ENCODE measurements around the gene VAC14. TPM values are rescaled to one million over a fixed set of nuclear protein-coding genes. Genes with fewer than 3 reads are reported as not detected.
A peak's percentile ranks its signal among the peaks of the same experiment; 100 is the strongest.

The VAC14 gene
- polyA plus RNA-seq, 1 experiment = 50.7 TPM

GRCh38 chr16:70681382-70682238 is 119.3 kb downstream of the VAC14 start:
- no peak for TF ChIP-seq CTCF (IDR thresholded peaks at IDR 0.05; ENCODE audit: insufficient read depth, low read depth, low read length)
- H3K27me3 ChIP-seq (ENCODE audit: control insufficient read depth, insufficient read depth, low read length) = no peaks in the 10 kb centered on the region
- ChIA-PET CTCF (interaction anchor here (1.2 to 11.1 kb wide), 7 partner anchors 53 to 97 kb away, joined by 3 to 117 read pairs (median 5); no protein-coding TSS in a partner anchor), POLR2A (interaction anchor here (0.7 kb wide), 1 partner anchor 88 kb away, joined by 11 read pairs; no protein-coding TSS in a partner anchor)
- H3K4me3 ChIP-seq (ENCODE audit: low read depth, low read length) = peak overlapping the region; percentile 92
- H3K36me3 ChIP-seq (ENCODE audit: control insufficient read depth, insufficient read depth, low read length) = peaks cover 51% of the 10 kb centered on the region
- DNase-seq (ENCODE audit: low read depth) = no peak

DNA sequence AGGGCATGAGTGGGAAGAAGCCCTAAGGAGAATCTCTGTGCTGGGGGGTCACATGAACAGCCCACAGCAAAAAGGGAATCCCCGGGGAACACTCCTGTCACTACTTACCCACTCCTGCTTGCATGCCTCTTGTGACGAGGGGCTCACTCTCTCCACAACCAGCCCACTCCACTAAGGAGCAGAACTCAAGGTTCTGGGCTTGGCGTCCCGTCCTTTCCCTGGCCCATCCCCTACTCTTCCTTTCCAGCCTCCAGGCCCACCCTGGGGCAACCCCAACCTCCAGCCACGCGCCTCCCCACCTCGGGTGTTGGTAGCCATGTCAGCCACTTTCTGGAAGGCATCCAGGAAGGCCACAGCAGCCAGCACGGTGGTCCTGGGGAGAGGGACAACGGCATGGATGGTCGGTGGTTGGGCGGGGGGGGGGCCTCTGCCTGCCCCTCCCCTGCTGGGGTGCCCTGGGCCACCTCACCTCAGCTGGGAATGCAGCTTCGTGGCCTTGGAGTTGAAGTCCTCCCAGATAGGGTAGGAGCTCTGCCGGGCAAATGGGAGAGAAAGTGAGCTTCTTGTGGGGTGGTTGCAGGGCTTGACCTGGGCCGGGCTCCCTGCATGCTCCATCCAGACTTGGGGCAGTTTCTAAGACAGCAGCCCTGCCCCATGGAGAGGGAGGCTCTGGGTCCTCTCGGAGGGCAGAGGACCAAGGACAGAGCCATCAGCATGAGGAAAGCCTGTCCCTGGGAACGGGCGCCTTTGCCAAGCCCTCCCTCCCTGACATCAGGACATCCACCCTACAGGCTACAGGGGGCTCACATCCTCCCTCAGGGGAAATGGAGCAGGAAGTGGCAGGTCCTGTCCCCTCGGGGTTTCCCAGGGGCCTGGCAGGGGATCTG is 120.2 kb downstream of the VAC14 start:
- ChIA-PET CTCF (interaction anchor here (0.8 to 11.1 kb wide), 9 partner anchors 20 to 98 kb away, joined by 3 to 117 read pairs (median 5); no protein-coding TSS in a partner anchor), POLR2A (interaction anchor here (0.7 kb wide), 1 partner anchor 89 kb away, joined by 11 read pairs; no protein-coding TSS in a partner anchor)
- H3K4me3 ChIP-seq (ENCODE audit: low read depth, low read length) = no peak overlapping the region
- no peaks in the 10 kb centered on the region for H3K27me3 ChIP-seq (ENCODE audit: control insufficient read depth, insufficient read depth, low read length)
- peaks cover 59% of the 10 kb centered on the region for H3K36me3 ChIP-seq (ENCODE audit: control insufficient read depth, insufficient read depth, low read length)
- DNase-seq (ENCODE audit: low read depth) = no peak
- TF ChIP-seq CTCF (IDR thresholded peaks at IDR 0.05; ENCODE audit: insufficient read depth, low read depth, low read length) = no peak

- Histone ChIP-seq H3K4me3 (ENCODE audit: low read depth, low read length) (no peak overlapping the region), H3K27me3 (ENCODE audit: control insufficient read depth, insufficient read depth, low read length) (no peaks in the 10 kb centered on the region), H3K36me3 (ENCODE audit: control insufficient read depth, insufficient read depth, low read length) (peaks cover 65% of the 10 kb centered on the region)
- POLR2A ChIA-PET = no interaction called here
- no peak for DNase-seq (ENCODE audit: low read depth)
- TF ChIP-seq CTCF (IDR thresholded peaks at IDR 0.05; ENCODE audit: insufficient read depth, low read depth, low read length) = 0 out of 2 replicates have a peak, but pooled peaks have one; percentile 18
- CTCF ChIA-PET = interaction anchor here (0.6 to 11.1 kb wide), 12 partner anchors 12 to 98 kb away, joined by 3 to 117 read pairs (median 4); no protein-coding TSS in a partner anchor
These were observed 121.1 kb downstream of the VAC14 start for GRCh38 chr16:70679671-70680494.

DNA sequence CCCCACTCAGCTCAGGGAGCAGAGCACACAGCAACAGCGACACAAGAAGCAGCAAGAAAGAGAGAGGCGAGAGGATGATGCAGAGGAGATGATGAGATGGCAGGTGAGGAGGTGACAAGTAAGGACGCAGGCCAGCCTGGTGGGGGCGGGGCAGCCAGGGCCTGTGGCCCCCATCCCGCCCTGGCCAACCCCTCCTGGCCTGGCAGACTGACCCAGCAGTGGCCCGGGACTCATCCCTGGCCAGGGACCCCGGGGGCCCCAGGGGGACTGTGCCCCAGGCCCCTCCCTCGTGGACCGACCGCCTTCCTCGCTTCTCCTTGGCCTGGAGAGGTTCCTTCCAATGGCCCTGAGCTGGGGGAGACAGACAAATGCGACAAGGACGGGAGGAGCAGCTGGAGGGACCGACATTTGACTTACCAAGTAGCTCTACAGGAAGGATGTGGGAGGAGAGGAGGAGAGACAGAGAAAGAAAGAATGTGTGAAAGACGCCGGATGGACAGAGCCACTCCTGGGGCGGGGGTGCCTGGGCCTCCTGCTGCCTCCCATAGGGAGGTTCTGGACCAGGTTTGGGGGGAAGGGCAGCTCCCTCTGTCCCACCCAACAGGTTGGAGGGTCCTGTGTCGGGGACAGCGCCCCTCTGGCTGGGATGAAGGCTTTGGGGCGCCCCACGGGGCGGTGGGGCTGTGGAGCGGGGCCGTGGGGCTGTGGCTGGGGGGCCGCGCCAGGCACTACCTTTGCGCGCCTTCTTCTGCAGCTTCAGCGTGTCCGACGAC is 121.9 kb downstream of the VAC14 start:
- ChIA-PET CTCF (interaction anchor here (0.6 to 11.1 kb wide), 10 partner anchors 11 to 97 kb away, joined by 3 to 117 read pairs (median 6); no protein-coding TSS in a partner anchor), POLR2A (no interaction called here)
- no peak for TF ChIP-seq CTCF (IDR thresholded peaks at IDR 0.05; ENCODE audit: insufficient read depth, low read depth, low read length)
- Histone ChIP-seq H3K36me3 (ENCODE audit: control insufficient read depth, insufficient read depth, low read length) (peaks cover 73% of the 10 kb centered on the region), H3K4me3 (ENCODE audit: low read depth, low read length) (no peak overlapping the region), H3K27me3 (ENCODE audit: control insufficient read depth, insufficient read depth, low read length) (no peaks in the 10 kb centered on the region)
- DNase-seq (ENCODE audit: low read depth) = no peak
